Progenitor cell of endocrine pancreas (in vitro differentiated cells): Measurements from ENCODE around the gene KLK5. TPM values are rescaled to one million over a fixed set of nuclear protein-coding genes. Genes with fewer than 3 reads are reported as not detected.
"Not testable (repeated sequence)": the region's sequence is repeated elsewhere in the genome, so short reads cannot be mapped to it uniquely, and the experiment has no call there.

Source experiments
- DNase-seq: peaks from one replicate; pipeline ENCODE4 v3.0.0; 2021; ENCODE audit warnings: low spot score; ENCODE audit not compliant: unreplicated experiment
- H3K27ac Mint-ChIP-seq: 2 replicates; pipeline ENCODE4 v1.8.0; 2021; ENCODE audit warnings: mild to moderate bottlenecking, moderate library complexity, mixed read lengths
- H3K27me3 Mint-ChIP-seq: 2 replicates; pipeline ENCODE4 v1.8.0; 2021; ENCODE audit warnings: mixed read lengths
- H3K36me3 Mint-ChIP-seq: 2 replicates; pipeline ENCODE4 v1.8.0; 2022; ENCODE audit warnings: mixed read lengths; ENCODE audit not compliant: insufficient read depth
- H3K4me1 Mint-ChIP-seq: 2 replicates; pipeline ENCODE4 v1.8.0; 2021; ENCODE audit warnings: low read depth, mixed read lengths
- H3K4me3 Mint-ChIP-seq: 2 replicates; pipeline ENCODE4 v1.8.0; 2021; ENCODE audit warnings: low read depth, mild to moderate bottlenecking, moderate library complexity, mixed read lengths
- H3K9me3 Mint-ChIP-seq: 2 replicates; pipeline ENCODE4 v1.8.0; 2021; ENCODE audit warnings: low read depth, mixed read lengths
- total RNA-seq: library from RNA; stranded (reverse); gene quantifications from 2 replicates; pipeline ENCODE4 v1.2.1, GENCODE V29; 2021
- TF ChIP-seq, protein P1 (sequence below): fragments of 200-600 bp; sonication (generic); IDR thresholded peaks from one replicate; pipeline ENCODE4 v1.5.0; 2021; ENCODE audit warnings: antibody characterized with exemption, mild to moderate bottlenecking; ENCODE audit not compliant: unreplicated experiment

Gene KLK5
- total RNA-seq, 1 donor from 2014 or later, result not detected

DNA sequence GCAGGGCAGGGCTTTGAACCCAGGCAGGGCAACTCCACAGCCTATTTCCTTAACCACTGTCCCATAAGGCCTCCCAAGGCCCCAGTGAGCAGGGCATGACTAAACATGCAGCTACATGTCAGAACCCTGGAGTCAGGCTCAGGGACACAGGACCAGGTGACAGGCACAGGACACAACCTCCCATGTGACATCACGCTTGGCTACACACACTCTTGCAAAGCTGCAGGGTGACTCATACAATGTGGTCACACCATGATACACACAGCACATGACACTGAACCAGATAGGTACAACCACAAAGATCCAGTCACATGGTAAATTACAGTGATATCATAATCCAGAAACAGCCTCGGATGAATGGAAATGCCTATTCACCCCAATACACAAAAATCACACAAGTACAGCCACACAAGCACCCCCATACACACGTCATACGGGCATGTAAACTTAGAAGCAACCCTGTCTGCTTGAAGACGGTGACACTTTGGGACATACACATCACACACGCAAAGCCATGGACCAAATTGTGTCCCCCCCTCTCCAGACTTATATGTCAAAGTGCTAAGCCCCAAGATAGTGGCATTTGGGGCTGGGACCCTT lies 56.1 kb downstream of the KLK5 start:
- TF ChIP-seq, protein P1, sequence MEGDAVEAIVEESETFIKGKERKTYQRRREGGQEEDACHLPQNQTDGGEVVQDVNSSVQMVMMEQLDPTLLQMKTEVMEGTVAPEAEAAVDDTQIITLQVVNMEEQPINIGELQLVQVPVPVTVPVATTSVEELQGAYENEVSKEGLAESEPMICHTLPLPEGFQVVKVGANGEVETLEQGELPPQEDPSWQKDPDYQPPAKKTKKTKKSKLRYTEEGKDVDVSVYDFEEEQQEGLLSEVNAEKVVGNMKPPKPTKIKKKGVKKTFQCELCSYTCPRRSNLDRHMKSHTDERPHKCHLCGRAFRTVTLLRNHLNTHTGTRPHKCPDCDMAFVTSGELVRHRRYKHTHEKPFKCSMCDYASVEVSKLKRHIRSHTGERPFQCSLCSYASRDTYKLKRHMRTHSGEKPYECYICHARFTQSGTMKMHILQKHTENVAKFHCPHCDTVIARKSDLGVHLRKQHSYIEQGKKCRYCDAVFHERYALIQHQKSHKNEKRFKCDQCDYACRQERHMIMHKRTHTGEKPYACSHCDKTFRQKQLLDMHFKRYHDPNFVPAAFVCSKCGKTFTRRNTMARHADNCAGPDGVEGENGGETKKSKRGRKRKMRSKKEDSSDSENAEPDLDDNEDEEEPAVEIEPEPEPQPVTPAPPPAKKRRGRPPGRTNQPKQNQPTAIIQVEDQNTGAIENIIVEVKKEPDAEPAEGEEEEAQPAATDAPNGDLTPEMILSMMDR, result no peak
- Mint-ChIP-seq H3K4me1 (no peaks in the 10 kb centered on the region), H3K9me3 (no peaks in the 10 kb centered on the region), H3K4me3 (no peak overlapping the region), H3K27ac (no peak overlapping the region), H3K36me3 (no peaks in the 10 kb centered on the region), H3K27me3 (peaks cover 57% of the 10 kb centered on the region)
- DNase-seq, result no peak

DNA sequence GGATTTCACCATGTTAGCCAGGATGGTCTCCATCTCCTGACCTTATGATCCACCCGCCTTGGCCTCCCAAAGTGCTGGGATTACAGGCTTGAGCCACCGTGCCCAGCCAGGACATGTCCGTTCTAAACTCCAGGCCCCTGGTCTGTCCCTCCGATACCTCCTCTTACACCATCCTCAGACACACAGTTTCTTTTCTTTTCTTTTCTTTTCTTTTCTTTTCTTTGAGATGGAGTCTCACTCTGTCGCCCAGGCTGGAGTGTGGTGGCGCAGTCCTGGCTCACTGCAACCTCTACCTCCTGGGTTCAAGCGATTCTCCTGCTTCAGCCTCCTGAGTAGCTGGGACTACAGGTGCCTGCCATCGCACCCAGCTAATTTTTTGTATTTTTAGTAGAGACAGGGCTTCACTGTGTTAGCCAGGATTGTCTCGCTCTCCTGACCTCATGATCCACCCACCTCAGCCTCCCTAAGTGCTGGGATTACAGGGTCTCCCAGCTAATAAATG lies 56.7 kb downstream of the KLK5 start:
- H3K27me3 Mint-ChIP-seq, result peaks cover 62% of the 10 kb centered on the region
- not testable (repeated sequence) for H3K4me1 Mint-ChIP-seq, H3K27ac Mint-ChIP-seq, H3K4me3 Mint-ChIP-seq, DNase-seq, H3K36me3 Mint-ChIP-seq, H3K9me3 Mint-ChIP-seq

DNA sequence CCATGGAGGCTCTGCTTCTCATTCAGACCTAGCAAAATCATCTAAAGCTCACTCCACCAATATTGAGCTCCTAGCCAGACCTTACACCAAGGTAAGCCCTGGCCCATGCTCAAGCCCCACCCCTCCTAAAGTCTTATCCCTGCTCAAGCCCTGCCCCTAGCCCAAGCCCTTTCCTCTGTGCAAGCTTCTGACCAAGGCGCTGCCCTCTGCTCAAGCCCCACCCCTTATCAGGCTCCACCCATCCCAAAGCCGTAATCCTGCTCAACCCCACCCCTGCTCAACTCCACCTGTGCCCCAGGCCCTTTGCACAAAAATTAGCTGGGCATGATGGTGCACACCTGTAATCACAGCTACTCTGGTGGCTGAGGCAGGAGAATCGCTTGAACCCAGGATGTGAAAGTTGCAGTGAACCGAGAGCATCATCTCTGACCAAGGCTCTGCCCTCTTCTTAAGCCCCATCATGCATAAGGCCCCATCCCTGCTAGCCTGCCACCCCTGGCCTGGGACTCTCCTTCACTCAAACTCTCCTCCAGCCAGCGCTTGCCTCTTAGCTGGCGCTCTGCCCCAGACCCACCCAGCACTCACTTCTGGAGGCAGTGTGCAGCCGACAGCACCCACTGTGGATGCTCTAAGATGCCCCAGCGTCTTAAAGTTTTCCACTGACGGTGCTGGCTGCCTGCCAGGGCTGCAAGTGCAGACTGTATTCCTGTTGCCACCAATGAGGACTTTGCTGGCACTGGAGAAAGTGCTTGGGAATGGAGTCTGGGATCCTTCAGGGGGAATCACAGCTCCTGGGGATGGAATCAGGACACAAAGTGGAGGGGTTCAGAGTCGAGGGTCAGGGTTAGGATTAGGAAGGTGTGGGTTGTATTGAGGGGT lies 58.1 kb downstream of the KLK5 start:
- TF ChIP-seq, protein P1, result no peak
- no peaks in the 10 kb centered on the region for H3K36me3 Mint-ChIP-seq
- no peaks in the 10 kb centered on the region for H3K4me1 Mint-ChIP-seq
- peaks cover 65% of the 10 kb centered on the region for H3K27me3 Mint-ChIP-seq
- no peak overlapping the region for H3K27ac Mint-ChIP-seq
- H3K9me3 Mint-ChIP-seq, result no peaks in the 10 kb centered on the region
- no peak for DNase-seq
- H3K4me3 Mint-ChIP-seq, result no peak overlapping the region

Other genes starting within 250 kb of the KLK5 start
- gene SHANK1, start 233.2 kb downstream of the KLK5 start, total RNA-seq, result 0.20 and 0.36 TPM in 2 replicates
- 4.7 and 5.4 TPM in 2 replicates for gene CLEC11A, start 229.7 kb downstream of the KLK5 start, total RNA-seq
- gene GPR32, start 182.6 kb downstream of the KLK5 start, total RNA-seq, result not detected in 2 replicates
- not detected in 2 replicates for gene ACP4, start 162.6 kb downstream of the KLK5 start, total RNA-seq
- gene KLK1, start 129.3 kb downstream of the KLK5 start, total RNA-seq, result not detected in 2 replicates
- gene KLK15, start 119.5 kb downstream of the KLK5 start, total RNA-seq, result not detected in 2 replicates
- not detected in 2 replicates for gene KLK3, start 98.1 kb downstream of the KLK5 start, total RNA-seq
- not detected in 2 replicates for gene KLK2, start 79.6 kb downstream of the KLK5 start, total RNA-seq
- not detected in 2 replicates for gene KLK4, start 41.6 kb downstream of the KLK5 start, total RNA-seq
- 0.62 and 1.2 TPM in 2 replicates for gene KLK6, start 16.6 kb upstream of the KLK5 start, total RNA-seq
- not detected in 2 replicates for gene KLK7, start 30.9 kb upstream of the KLK5 start, total RNA-seq
- gene KLK8, start 48.6 kb upstream of the KLK5 start, total RNA-seq, result not detected in 2 replicates
- not detected in 2 replicates for gene KLK10, start 66.7 kb upstream of the KLK5 start, total RNA-seq
- gene KLK11, start 73.6 kb upstream of the KLK5 start, total RNA-seq, result not detected in 2 replicates
- 0.44 and 1.0 TPM in 2 replicates for gene KLK12, start 82.0 kb upstream of the KLK5 start, total RNA-seq
- gene KLK13, start 112.1 kb upstream of the KLK5 start, total RNA-seq, result 1.1 and 1.6 TPM in 2 replicates
- gene KLK14, start 129.8 kb upstream of the KLK5 start, total RNA-seq, result 0.62 and 0.89 TPM in 2 replicates
- 7.4 and 7.8 TPM in 2 replicates for gene CTU1, start 155.4 kb upstream of the KLK5 start, total RNA-seq
- gene SIGLEC9, start 171.9 kb upstream of the KLK5 start, total RNA-seq, result not detected in 2 replicates
- gene SIGLEC7, start 189.3 kb upstream of the KLK5 start, total RNA-seq, result not detected in 2 replicates